GM19395 (cell line): ENCODE data around the gene SLC5A10.

Experiments
- ATAC-seq: cut with Tn5 transposase; IDR thresholded peaks from one replicate; pipeline ENCODE4 v1.9.1; 2021; ENCODE audit warnings: mild to moderate bottlenecking, moderate library complexity; ENCODE audit not compliant: unreplicated experiment

The SLC5A10 gene

DNA sequence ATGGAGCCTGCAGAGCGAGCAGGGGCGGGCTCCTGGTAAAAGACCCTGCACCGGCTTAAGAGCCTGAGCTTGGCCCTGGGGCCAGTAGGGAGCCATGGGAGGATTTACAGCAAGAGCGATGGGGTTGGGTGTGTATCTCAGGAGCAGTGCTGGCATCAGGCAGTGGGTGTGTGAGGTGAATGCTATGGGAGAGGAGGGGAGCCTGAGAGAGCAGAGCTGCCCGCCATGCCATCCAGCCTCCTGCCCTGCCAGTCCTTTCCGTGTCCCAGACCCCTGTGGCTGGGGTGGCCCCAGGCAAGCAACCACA lies 29.3 kb downstream of the SLC5A10 start:
- ATAC-seq: no peak

DNA sequence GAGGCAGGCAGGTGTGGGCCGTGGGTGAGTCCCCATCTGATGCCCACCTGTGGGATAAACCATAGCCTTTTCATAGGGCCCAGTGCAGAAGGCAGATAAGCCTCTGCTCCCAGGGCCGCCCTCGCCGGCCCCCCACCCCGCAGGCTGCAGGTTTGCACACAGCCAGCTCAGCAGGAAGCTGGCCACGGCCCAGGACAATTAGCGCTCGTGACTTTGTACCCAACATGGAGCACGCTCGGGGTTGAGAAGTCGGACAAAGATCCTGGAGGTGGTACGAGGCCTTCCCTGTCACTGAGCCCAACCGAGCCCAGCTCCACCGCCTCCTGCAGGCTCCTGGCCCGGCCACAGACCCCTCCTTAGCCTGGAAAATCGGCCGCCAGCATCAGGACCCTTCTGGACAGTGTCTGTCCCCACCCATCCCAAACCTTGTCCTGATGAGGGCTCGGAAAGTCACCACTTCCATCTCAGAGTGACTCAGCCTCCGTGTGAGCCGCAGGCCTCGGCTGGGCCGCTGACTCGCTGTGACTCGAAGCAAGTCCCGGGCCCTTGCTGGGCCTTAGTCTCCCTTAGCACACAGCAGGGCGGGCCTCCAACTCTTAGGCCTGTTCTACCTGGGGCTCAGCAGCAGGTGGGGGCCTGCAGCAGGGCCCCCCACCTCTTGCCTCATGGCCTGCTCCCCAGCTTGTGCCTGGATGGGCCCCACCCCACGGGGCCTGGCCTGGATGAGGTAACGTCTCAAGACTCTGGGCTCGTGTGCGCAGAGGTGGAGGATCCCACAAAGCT lies 29.9 kb downstream of the SLC5A10 start:
- no peak for ATAC-seq

DNA sequence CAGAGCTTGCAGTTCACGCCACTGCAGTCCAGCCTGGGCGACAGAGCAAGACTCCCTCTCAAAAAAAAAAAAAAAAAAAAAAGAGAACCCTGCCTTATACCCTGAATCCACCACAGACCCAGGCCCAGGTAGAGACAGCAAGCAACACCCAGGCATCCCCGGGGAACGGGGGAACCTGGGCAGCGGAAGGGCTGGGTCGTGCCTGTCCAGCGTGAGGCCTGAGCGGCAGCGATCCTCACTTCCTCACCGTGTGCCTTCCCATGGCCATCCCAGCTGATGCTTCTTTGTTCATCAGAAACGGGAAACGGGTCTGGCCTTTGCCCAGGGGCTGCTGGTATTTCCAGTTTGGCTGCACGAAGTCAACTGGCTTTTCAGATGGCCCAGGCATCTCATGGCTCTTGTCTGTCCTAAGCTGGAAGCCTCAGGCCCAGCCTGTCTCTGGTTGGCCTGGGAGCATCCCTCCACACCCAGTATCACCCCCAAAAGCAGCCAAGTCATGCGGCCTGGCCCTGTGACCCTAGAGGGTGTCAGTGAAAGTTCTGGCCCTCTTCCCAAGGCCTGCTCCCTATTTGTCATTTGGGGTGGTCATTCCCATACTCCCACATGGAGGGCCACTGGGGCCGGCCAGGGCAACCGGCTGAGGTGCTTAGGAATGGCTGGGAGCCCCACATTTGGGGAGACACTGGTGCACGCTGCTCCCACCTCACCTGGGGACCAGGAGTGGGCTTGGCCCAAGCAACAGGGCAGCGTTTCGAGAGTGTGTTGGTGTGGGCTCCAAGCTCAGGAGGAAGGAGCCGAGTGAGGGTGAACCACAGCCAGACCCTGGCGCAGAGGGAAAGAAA lies 32.5 kb downstream of the SLC5A10 start:
- no peak for ATAC-seq

DNA sequence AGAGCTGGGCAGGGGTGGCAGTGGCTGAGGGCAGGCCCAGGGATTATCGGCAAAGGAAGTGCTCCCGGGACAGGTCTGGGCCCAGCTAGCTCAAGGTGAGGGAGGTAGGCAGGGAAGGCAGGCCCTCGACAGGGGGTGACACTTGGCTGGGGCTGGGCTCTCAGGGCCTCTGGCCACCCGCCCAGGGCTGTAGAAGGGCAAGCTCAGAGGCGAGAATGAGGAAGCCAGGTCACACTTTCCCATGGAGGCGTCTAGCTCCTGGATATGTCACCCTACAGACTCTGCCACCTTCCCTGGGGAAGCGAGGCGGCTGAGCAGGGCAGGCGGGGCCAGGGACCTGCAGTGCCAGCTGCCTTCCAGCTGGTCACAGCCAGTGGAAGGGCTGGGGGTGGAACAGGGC lies 33.5 kb downstream of the SLC5A10 start:
- ATAC-seq: no peak

DNA sequence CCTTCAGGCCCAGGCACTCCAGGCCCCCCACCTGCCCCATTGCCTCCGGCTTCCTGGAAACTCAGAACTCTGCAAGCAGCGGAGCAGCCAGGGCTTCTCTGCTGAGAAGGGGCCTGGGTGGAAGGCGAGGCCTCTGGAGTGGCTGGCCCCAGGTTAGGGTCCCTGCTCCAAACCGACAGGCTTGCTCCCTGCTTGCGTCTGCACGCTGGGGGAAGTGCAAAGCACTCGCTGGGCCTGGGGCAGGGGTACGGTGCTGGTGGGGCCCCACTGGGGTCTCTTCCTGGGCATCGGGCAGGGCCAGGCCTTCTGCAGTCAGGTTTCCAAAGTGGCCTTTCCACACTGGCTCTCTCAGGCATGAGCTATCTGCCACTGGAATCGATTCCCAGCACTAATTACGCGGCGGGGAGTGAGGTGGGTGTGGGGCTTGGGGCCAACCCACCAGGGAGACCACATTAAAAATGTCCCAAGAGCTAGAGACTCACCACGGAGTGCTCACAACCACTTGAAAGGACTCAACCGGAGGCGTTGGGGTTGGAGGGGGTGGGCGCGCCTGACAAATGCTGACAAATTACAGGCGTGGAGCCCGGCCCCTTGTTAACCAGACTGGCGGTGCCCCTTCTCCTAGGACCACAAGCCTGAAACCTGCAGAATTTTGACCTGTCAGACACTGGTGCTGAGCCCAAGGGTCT lies 34.7 kb downstream of the SLC5A10 start:
- ATAC-seq: no peak

DNA sequence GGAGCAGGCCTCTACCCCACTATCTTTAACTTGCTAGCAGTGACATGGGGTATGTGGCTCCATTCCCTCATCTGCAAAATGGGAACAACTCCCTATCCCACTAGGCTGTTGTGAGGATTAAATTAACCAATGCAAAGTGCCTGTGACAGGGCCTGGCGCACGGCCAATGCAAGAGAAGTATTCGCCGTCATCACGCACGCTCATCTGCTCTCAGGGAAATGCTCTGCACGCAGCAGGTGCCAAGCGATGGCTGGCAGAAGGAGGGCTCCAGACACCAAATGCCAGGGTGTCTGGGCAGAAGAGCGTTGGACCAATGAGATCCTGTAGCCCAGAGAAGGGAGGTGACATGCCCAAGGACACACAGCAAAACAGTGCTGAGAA lies 35.3 kb downstream of the SLC5A10 start:
- ATAC-seq: no peak

DNA sequence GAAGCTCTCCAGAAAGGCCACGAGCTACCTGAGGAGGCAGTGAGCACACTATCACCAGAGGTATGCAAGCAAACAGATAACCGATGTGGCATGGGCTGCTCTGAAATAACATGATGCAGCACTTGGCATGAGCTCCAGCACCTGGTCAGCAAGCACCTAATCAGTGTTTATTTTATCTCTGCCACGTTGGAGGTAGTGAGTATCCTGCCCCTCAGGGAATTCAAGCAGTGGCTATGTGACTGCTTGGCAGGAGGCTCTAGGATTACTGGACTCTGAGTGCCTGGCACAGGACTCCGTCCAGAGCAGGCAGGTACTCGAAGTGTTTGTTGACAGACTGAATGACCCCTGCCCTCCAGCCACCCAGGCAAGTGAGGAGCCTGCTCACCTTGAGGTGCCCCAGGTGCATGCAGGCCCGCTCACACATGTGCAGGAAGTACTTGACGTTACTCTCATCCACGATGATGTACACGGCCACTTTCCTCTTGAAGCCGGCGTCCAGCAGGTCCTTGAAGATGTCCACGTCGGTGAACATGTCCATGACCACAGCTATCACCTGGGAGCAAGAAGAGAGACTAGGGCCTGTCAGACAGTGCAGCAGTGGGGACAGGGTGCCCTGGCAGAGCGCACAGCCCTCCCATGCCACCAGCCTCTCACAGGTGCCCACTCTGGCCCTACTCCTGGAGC lies 36.0 kb downstream of the SLC5A10 start:
- no peak for ATAC-seq

DNA sequence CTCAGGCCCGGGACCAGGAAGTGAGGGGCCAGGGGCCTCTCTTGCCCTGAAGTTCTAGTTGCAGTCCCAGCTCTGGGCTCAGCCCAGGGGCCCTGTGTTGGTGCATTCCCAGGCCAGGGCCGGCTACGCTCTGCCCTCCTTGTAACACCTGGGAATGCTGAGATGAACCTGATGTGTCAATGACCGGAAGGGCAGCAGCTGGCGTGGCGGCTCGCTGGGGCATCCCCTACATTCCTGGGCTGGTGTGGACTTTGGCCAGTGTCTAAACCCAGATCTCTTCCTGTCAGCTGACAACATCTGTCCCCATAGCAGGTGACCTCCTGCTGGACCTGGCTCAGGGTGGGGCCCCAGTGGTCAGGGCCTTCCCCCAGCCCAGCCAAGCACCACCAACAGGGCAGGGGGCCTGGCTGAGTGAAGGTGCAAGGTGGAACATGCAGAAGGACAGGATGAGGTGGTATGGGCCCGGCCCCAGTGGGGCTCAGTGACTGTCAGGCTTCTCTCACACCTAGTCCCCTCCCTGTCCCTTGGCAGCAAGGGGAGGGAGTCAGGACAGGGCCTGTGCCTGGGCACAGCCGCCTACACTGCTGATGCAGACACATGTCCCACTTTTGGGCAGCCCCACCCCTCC lies 36.7 kb downstream of the SLC5A10 start:
- no peak for ATAC-seq

DNA sequence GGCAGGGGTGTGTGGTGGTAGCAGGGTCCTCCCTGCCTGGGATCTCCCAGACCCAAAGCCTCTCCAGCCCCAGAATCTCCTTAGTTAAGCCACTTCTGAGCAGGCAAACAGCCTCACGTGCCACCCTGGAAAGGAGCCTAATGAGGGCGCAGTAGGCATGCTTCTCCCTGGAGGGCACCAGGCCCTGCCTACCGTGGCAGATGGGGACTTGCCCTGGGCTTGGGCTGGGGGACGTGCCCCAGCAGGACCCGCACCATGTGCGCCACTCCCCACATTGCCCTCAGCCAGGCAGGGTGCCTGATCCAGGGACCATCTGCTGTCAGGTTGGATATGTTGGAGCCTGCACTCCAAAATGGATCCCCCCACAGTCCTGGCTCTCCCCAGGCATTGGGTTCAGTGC lies 38.4 kb downstream of the SLC5A10 start:
- ATAC-seq: no peak

DNA sequence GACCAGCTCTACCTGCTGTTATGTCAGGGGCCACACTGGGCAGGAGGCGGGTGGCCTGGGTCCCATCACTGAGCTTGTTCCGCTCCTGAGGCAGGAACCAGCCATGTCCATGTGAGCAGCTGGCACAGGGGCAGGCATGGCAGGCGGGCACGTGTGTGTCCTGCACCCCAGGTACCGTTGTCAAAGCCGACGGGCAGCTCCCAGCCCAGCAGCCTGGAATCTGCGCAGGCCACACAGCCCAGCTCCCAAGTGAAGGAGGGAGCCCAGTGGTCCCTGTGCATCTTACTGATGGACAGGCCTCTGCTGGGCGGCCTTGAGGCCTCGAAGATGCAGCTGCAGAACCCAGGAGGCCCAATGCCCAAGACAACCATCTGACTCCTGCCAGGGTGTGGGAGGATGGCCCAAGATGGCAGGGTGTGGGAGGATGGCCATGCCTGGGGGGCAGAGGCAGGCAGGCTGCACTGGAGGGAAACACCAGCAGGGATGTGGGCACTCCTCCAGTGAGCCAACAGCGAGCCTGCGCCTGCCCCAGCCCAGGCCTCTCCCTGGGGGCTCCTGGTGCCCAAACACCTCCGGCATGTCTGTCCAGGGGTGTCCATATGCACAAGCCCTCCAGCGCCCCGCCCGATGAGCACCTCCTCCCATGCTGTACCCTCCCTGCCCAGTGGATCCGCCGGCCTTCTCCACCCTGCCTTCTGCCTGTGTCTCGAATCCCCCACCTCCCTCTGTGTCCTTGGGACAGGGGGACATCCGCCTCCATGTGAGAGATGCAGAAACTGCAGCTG lies 39.8 kb downstream of the SLC5A10 start:
- ATAC-seq: no peak

DNA sequence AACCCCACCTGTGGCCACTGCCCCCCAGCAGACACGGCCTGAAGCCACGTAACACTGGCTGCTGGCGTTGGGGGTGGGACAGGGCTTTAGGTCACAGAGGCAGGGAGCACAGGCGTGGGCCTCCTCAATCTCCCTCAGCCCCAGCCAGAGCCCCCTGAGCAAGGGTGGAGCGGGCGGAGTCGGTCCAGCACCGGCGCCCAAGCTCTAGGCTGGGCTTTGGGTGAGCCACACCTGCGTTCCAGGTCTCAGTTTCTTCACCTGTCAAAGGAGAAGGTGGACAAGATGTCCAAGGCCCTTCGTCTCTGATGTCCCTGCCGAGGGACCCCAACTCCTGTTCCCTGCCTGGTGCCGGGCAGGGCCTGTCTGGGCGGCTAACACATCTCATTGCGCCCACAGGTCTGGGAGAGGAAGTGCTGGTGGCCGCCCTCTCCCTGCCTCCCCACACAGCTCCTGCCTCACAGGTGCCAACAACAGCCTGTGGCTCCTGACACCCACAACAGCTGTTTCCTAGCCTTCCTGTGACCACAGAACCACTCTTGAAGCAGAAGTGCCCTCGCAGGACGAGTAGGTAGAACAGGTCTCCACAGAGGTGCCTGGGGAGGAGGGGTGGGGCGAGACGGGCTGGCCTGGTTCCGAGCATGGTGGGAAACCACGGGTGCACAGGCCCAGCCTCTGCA lies 40.6 kb downstream of the SLC5A10 start:
- no peak for ATAC-seq

DNA sequence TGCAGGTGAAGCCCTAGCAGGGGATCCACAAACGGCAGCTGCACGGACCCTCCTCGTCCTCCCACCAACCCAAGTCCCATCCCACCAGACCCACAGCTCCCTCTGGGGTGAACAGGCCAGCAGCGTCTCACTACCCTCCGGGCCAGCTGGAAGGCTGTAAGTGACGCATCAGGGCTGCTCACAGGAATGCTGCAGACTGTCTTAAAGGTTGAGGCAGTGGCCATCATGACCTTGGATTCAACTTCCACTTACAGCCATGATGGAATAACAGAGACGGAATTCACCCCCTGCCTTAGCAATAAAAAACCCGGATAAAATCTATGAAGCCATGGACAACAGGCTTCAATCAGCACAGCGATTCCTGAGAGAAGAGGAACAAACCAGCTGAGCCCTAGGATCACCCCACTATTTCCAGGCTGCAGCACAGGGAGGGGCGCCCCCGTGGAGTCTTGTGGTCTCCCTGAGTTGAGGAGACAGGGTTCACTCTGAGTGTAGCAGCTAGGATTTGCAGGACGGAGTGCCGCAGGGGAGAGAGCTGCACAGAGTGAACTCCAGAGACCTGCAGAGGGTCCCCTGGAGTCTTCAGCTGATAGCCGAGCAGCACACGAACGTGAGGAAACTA lies 42.1 kb downstream of the SLC5A10 start:
- no peak for ATAC-seq

DNA sequence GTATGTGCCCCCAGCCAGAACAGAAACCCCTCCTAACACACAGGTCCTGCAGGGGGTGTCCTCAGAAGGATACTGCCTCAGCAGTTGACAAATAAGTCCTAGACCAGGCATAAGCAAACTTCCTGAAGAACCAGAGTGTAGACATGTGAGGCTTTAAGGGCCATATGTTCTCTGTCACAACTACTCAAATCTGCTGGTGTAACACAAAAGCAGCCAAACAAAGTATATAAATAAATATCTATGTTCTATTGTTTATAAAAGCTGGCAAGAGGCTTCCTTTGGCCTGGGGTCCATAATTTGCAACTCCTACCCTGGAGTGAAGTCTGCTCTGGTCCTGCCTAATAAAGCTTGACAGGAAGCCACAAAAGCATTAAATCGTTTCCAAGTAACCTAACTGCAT lies 42.7 kb downstream of the SLC5A10 start:
- ATAC-seq: no peak

DNA sequence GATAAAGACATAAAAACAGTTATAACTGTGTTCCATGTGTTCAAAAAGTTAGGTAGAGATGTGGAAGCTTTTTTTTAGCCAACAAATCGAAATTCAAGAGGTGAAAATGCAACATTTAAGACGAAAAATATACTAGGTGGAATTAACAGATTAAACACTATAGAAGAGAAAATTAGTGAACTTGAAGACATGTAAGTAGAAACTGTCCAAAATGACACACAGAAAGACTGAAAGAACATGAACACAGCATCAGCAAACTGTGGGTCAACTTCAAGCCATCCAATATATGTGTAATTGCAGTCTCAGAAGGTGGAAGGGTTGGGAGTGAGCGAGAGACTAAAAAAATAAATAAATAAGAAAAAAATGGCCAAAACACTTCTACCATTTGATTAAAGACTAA lies 43.3 kb downstream of the SLC5A10 start:
- no peak for ATAC-seq

DNA sequence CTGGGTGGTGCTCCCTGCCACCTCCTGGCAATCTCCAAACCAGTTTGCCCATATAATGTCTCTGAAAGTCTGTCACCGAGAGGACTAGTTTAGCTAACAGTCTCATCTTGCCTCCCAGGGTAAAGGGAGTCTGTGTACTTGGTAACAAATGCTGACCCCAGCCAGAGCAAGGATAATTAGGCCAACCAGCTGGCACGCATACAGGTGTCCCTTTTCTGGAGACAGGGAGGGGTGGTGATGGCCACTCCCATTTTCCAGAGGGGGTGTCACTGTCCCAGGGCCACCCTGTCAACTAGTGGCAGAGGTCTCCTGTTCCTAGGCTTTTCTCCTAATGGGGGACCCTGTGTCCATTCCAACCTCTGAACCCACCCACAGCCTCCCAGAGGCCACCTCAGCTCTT lies 44.5 kb downstream of the SLC5A10 start:
- no peak for ATAC-seq

DNA sequence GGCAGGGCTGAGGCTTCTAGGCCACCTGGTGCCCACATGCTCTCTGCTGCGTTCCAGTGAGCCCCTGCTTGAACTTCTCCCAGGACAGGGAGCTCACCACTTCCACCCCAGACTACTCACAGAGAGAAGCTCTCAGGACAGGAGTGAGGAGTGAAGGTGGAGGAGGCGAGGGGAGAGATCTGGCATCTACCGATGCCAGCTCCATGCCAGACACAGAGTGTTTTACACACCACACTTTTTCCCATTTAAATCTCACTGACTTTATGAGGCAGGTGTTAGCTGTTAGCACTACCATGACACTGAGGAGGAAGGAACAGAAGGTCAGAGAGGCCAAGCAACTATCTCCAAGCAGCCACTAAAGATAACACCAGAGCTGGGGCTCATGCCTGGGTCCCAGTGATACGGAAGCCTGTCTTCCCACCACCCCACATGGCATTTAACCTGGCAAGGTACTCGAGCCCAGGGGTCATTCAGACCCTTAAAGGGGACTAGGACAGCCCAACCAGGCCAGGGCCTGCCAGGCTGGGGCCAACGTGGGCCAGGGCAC lies 45.8 kb downstream of the SLC5A10 start:
- no peak for ATAC-seq

DNA sequence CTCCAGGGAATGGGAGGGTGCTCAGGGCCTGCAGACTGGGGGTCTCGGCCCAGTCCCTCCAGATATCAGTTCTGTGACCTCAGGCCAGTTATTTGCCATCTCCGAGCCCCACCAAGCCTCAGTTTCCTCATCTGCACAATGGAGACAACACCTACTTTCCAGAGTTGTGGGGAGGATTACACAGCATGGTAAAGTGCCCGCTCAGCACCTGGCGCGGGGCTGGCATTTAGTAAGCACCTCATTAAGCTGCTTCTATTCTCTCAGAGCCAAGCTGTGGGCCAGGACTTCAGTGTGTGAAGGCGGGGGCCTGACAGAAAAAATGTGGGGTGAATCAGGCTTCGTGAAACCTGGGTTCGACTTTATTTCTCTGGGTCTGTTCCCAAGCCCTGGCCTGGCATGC lies 47.4 kb downstream of the SLC5A10 start:
- ATAC-seq: no peak

DNA sequence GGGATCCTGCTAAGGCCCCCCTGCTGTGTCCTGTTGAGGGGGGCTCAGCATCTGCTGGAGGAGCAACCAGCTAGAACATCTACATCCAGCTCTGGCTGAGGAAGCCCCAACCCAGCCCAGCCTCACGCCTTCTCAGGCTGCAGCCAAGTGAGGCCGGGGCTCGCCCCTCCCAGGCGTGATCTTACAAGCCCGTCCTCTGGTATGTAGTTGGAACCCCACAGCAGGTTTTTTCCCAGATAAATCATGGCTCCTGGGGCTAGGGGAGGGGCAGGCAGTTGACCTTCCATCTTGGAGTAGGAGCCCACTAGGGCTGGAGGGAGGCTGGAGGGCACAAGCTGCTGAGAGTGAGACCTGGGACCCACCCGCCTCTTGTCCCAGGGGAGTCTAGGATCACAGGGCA lies 47.9 kb downstream of the SLC5A10 start:
- ATAC-seq: no peak
